HG03025 (cell line): ENCODE measurements around the gene C20orf202.
"Not testable (repeated sequence)": the region's sequence is repeated elsewhere in the genome, so short reads cannot be mapped to it uniquely, and the experiment has no call there.

ENCODE experiments used
- ATAC-seq: cut with Tn5 transposase; IDR thresholded peaks from one replicate; pipeline ENCODE4 v1.9.1; 2021; ENCODE audit warnings: mild to moderate bottlenecking, moderate library complexity; ENCODE audit not compliant: unreplicated experiment, low FRiP score

The C20orf202 gene

DNA sequence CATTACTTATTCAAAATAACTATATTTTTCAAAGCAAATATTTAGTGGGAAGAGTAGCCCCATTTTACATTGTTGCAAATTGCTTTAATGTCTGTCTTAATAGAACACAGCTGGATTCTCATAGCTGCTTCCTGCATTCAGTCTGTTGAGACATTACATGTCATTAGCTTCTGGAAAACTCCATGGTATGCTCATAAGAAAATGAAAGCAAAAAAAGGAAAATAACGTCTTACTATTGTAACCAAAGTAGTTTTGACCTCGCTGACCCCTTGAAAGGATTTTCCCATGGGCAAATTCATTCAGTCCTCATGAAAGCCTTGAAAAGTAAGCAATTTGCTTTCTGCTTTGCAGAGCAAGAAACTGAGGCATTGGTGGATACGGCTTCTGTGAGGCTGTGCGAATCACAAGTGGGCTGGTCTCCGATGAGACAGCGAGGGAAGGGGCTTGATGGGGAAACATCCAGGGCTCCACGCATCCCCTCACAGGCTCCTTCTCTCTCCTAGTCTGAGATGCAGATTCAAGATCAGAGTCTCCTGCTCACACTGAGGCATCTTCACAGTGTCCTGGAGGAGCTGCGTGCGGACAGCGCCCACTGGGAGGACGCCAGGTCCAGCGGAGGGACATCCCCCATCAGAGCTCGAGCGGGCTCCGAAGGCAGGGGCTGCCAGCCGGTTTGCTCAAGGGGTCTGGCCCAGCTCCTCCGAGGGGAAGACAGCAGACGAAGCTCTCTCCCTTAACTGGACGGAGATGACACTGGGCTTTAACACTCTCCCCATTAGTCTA is 3.3 kb downstream of the C20orf202 start:
- ATAC-seq = no peak

DNA sequence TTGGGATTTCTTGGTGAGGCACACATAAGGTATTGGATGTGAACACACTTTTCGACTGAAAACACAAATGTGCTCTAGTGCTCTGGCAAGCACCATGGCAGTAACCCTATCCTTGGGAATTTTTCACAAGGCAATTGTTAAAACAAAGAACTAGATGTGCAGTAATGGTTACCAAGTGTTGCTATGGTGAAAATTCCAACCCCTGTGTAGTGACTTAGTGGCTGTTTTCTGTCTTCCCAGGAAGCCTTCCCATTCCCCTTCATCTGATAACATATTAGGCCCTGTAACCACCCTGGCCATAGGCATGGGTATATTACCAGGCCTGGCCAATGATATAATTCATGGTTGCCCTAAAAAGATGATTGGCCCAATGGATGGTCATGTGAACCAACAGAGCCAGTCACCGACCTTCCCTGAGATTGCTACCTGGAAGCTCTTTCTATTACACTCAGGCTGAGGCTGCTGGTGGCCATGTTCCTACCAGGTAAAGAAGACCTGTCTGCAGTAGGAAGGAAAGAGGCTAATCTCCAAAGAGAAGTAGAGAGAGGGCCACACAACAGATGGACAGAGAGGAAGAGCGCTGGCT is 4.1 kb downstream of the C20orf202 start:
- no peak for ATAC-seq

DNA sequence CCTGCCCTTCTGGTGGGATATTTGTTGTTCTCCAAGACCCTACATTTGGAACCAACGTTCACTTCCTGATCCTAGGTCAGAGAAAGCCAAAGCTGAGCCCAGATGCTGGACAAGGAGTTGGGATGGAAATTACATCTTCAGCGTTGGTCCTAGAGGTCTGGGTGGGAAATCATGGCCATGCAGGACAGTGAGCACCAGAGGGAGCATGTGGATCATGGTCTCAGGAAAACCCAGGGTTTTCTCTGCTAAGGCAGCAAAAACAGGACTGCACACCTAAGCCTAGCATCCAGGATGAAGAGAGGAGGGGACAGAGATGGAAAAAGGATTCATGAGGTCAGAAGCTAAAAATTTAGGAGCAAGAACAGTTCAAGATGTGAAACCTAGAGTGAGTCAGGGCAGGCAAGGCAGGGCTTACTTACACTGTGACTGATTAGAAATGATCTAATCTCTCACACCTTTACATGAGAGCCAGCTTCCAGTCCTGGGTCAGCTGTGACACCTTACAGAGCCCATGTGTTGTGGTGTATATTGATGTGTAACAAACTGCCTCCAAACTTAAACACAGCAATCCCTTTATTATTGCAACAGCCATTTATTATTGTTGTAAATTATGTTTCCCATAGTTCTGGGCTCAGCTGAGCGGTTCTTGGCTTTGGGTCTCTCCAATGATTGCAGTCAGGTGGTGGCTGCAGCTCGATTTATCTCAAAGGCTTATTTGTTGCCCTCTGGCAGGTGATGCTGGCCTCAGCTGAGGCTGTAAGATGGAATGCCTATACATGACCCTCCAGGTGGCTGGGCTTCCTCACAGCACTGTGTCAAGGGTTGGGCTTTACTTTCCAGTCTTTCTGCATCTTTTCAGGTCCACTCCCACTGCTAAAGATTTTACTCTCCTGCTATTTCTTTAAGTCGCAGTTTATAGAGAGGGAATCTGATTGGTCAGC is 6.5 kb downstream of the C20orf202 start:
- no peak for ATAC-seq

DNA sequence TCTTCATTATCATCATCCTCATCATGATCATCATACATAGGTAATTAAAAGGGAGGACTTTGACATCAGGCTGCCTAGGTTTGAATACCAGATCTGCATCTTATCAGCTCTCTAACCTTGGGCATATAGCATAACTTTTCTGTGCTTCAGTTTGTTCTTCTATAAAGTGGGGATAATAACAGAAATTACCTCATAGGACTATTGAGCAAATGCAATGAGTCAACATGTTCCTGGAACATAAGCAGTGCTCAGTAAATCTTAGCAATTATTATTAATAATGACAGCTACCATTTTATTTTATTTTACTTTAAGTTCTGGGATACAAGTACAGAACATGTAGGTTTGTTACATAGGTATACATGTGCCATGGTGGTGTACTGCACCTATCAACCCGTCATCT is 7.2 kb downstream of the C20orf202 start:
- ATAC-seq = no peak

- no peak for ATAC-seq
These were observed 8.8 kb downstream of the C20orf202 start for GRCh38 chr20:1212023-1212422.

DNA sequence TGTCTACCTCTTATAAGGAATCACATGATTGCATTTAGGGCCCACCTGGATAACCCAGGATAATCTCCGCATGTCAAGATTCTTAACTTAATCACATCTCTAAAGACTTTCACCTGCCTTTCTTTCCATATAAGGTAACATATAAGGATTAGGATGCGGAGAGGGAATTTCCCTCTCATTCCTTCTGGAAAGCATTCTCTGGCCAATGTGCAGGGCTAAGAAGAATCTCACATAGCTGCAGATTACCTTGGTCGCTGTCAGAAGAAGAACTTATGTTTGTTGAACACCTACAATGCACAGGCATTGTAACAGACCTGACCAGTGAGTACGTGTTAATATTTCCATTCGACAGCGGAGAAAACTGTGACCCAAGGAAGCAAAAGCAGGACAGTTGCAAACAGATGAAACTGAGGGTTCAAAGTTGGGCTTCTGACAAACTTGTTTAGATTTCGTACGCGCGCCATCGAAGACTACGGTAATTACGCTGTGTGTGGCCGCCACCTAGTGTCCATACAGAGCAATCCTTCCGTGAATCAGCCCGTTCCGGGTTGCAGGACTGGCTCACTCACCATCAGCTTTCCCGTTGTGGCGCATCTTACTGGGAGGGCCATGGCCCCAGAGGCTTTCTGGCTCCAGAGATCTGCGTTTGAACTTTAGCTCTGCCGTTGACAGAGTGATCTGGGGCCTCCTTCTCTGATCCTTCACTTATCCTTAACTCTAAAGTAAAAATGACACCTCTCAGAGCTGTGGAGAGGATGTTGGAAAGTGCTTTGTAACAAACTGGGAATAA is 9.5 kb downstream of the C20orf202 start:
- ATAC-seq = no peak

GRCh38 chr20:1214838-1215261 is 11.6 kb downstream of the C20orf202 start:
- no peak for ATAC-seq

- ATAC-seq = no peak
These were observed 12.3 kb downstream of the C20orf202 start for GRCh38 chr20:1215386-1216170.

DNA sequence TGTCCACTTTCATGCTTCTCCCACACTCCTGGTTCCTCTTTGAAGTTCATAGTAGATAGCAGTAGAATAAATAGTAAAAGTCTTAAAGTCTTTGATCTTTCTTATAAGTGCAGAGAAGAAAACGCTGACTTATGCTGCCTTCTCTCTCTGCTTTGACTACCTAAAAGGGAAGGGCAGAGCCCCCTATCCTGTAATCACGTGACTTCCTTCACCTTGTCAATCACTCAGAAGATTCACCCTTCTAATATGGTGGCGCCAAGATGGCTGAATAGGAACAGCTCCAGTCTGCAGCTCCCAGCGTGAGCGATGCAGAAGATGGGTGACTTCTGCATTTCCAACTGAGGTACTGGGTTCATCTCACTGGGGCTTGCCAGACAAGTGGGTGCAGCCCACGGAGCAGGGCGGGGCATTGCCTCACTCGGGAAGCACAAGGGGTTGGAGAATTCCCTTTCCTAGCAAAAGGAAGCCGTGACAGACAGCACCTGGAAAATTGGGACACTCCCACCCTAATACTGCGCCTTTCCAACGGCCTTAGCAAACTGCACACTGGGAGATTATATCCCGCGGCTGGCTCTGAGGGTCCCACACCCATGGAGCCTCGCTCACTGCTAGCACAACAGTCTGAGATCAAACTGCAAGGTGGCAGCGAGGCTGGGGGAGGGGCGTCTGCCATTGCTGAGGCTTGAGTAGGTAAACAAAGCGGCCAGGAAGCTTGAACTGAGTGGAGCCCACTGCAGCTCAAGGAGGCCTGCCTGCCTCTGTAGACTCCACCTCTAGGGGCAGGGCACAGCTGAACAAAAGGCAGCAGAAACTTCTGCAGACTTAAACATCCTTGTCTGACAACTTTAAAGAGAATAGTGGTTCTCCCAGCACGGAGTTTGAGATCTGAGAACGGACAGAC is 13.5 kb downstream of the C20orf202 start:
- not testable (repeated sequence) for ATAC-seq

GRCh38 chr20:1222750-1223149 is 19.5 kb downstream of the C20orf202 start:
- not testable (repeated sequence) for ATAC-seq

- no peak for ATAC-seq
These were observed 21.1 kb downstream of the C20orf202 start for GRCh38 chr20:1224205-1224890.

GRCh38 chr20:1225263-1225782 is 22.1 kb downstream of the C20orf202 start:
- no peak for ATAC-seq

GRCh38 chr20:1225783-1226654 is 22.8 kb downstream of the C20orf202 start, which contains the start of gene RAD21L1:
Gene RAD21L1, plus strand, starts transcription at chr20:1226044. Its CDS starts 2,410 bp downstream, at chr20:1228454.
- ATAC-seq = no peak

GRCh38 chr20:1229541-1229940 is 26.3 kb downstream of the C20orf202 start:
- no peak for ATAC-seq

DNA sequence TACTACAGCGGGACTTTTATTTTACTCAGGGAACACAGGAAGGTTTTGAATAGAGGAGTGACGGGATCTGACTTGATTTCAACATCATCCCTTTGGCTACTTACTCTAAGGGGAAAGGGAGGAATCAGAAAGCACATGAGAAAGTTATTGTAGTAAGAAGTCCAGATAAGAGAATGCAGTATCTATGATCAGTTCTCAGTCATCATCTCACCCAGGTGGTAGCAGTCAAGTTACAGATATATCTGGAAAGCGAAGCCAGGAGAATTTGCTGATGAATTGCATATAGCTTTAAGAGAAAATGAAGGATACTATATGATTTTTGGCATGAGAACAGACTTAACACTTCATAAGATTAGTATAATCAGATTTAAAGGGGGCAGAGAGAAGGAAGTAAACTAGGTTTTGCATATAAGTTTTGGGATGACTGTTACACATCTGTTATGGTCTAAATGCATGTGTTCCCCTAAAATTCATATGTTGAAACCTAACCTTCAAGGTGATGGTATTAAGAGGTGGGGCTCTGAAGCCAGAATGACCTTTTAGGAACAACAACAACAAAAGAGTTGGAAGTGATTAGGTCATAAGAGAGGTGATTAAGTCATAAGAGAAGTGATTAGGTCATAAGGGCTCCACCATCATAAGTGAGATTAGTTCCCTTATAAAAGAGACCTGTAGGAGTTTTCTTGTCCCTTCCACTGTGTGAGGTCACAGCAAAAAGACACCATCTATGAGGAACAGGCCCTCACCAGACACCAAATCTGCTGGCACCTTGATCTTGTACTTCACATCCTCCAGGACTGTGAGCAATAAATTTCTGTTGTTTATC is 29.2 kb downstream of the C20orf202 start:
- ATAC-seq = no peak

DNA sequence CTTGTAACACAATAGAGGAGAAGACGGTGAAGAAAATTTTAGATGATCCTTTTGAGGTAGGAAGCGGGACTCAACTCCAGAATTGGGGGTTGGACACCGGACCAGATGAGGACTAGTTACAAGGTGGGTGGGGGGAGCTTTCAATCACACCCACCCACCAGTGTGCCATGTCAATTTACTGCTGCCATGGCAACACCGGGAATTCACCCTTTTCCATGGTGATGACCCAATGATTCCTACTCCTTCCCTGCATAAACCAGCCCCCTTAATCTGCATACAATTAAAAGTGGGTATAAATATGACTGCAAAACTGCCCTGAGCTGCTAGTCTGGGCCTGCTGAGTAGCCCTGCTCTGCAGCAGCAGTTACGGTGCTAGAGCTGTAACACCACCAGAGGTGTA is 37.3 kb downstream of the C20orf202 start:
- ATAC-seq = no peak
